IMR-90 (cell line): ENCODE results near the gene ASB13. TPM values are rescaled to one million over a fixed set of nuclear protein-coding genes. Genes with fewer than 3 reads are reported as not detected.

Experiments
- ATAC-seq: fragments of 200-7000 bp; cut with Tn5 transposase; 2 replicates; pipeline ENCODE4 v1.9.1; 2020; ENCODE audit warnings: low read depth, mild to moderate bottlenecking, moderate library complexity
- BruUV-seq: library from RNA; stranded (reverse); fragments of 400-500 nt; replicated peaks from 2 replicates; lab custom pipeline; 2021; lab: Mats Ljungman, UMichigan
- CTCF ChIA-PET: fragments of 300-600 bp; formaldehyde crosslinking; extraction: SDS; loops from one replicate; lab custom pipeline; 2021; ENCODE audit warnings: antibody characterized with exemption; lab: Yijun Ruan, JAX
- POLR2A ChIA-PET: fragments of 300-600 bp; sonication (Branson Sonifier 250); formaldehyde crosslinking; loops from one replicate; lab custom pipeline; 2022; ENCODE audit warnings: antibody characterized with exemption; ENCODE audit not compliant: unreplicated experiment; lab: Charles Lee
- DNase-seq: peaks from one replicate; pipeline ENCODE4 v3.0.0; 2013
- H2AFZ ChIP-seq: replicated peaks from 2 replicates; pipeline ENCODE3; 2013; ENCODE audit warnings: low read length, mild to moderate bottlenecking; ENCODE audit not compliant: poor library complexity
- H2AK5ac ChIP-seq: 2 replicates; pipeline ENCODE4 v1.6.1; 2013; ENCODE audit warnings: low read depth, low read length, inconsistent platforms
- H2AK9ac ChIP-seq: replicated peaks from 2 replicates; pipeline ENCODE3; 2013; ENCODE audit warnings: mild to moderate bottlenecking, low read depth, low read length, moderate library complexity; ENCODE audit not compliant: poor library complexity
- H2BK120ac ChIP-seq: 2 replicates; pipeline ENCODE4 v1.6.1; 2013; ENCODE audit warnings: low read depth, low read length, inconsistent platforms
- H2BK15ac ChIP-seq: 3 replicates; pipeline ENCODE4 v1.6.1; 2013; ENCODE audit warnings: low read depth, low read length, inconsistent platforms
- H2BK20ac ChIP-seq: 2 replicates; pipeline ENCODE4 v1.6.1; 2013; ENCODE audit warnings: low read depth, mild to moderate bottlenecking, inconsistent platforms, low read length, moderate library complexity
- H2BK5ac ChIP-seq: 2 replicates; pipeline ENCODE4 v1.6.1; 2013; ENCODE audit warnings: mild to moderate bottlenecking, low read depth, low read length, inconsistent platforms; ENCODE audit not compliant: poor library complexity, severe bottlenecking
- H3K14ac ChIP-seq: replicated peaks from 2 replicates; pipeline ENCODE4 v1.6.1; 2013; ENCODE audit warnings: low read depth, low read length, inconsistent platforms
- H3K18ac ChIP-seq: 2 replicates; pipeline ENCODE4 v1.6.1; 2013; ENCODE audit warnings: low read depth, low read length, control low read depth
- H3K23ac ChIP-seq: 2 replicates; pipeline ENCODE4 v1.6.1; 2013; ENCODE audit warnings: low read depth, low read length, inconsistent platforms
- H3K27ac ChIP-seq: 2 replicates; pipeline ENCODE4 v1.5.1; 2013; ENCODE audit warnings: mild to moderate bottlenecking, control low read depth, low read length; ENCODE audit not compliant: insufficient read depth
- H3K27me3 ChIP-seq: 2 replicates; pipeline ENCODE4 v1.6.1; 2013; ENCODE audit warnings: low read length; ENCODE audit not compliant: control insufficient read depth, insufficient read depth
- H3K36me3 ChIP-seq: 2 replicates; pipeline ENCODE4 v1.6.1; 2013; ENCODE audit warnings: low read length, mixed read lengths; ENCODE audit not compliant: control insufficient read depth, insufficient read depth
- H3K4ac ChIP-seq: 2 replicates; pipeline ENCODE4 v1.6.1; 2013; ENCODE audit warnings: low read depth, low read length, inconsistent platforms
- H3K4me1 ChIP-seq: 2 replicates; pipeline ENCODE4 v1.6.1; 2013; ENCODE audit warnings: low read length, mixed read lengths; ENCODE audit not compliant: control insufficient read depth, insufficient read depth
- H3K4me2 ChIP-seq: 2 replicates; pipeline ENCODE4 v1.6.1; 2013; ENCODE audit warnings: low read depth, mild to moderate bottlenecking, control low read depth, low read length, moderate library complexity
- H3K4me3 ChIP-seq: 2 replicates; pipeline ENCODE4 v1.5.1; 2013; ENCODE audit warnings: low read depth, mild to moderate bottlenecking, control low read depth, low read length, moderate library complexity; ENCODE audit not compliant: insufficient read depth
- H3K56ac ChIP-seq: 2 replicates; pipeline ENCODE4 v1.6.1; 2013; ENCODE audit warnings: low read length, inconsistent platforms; ENCODE audit not compliant: insufficient read depth; ENCODE audit errors: extremely low read depth
- H3K79me1 ChIP-seq, 2 experiments: 2 replicates each; pipeline ENCODE4 v1.6.1; 2013; ENCODE audit warnings: low read length in 2 of 2, inconsistent platforms in 1 of 2, low read depth in 1 of 2
- H3K9ac ChIP-seq: 2 replicates; pipeline ENCODE4 v1.6.1; 2013; ENCODE audit warnings: low read depth, low read length, control low read depth
- H3K9me1 ChIP-seq: 2 replicates; pipeline ENCODE4 v1.6.1; 2013; ENCODE audit warnings: low read length, inconsistent platforms; ENCODE audit not compliant: insufficient read depth
- H3K9me3 ChIP-seq: 2 replicates; pipeline ENCODE4 v1.6.1; 2013; ENCODE audit warnings: low read length; ENCODE audit not compliant: control insufficient read depth, insufficient read depth
- H4K20me1 ChIP-seq: 2 replicates; pipeline ENCODE4 v1.6.1; 2013; ENCODE audit warnings: low read length, inconsistent platforms; ENCODE audit not compliant: insufficient read depth
- H4K5ac ChIP-seq: 2 replicates; pipeline ENCODE4 v1.6.1; 2013; ENCODE audit warnings: mild to moderate bottlenecking, low read depth, low read length, control low read depth
- H4K8ac ChIP-seq, 2 experiments: 2 replicates each; pipeline ENCODE4 v1.6.1; 2013; ENCODE audit warnings: low read depth in 2 of 2, low read length in 2 of 2, control low read depth in 1 of 2, inconsistent platforms in 1 of 2
- H4K91ac ChIP-seq: 2 replicates; pipeline ENCODE4 v1.6.1; 2013; ENCODE audit warnings: low read depth, low read length, inconsistent platforms; ENCODE audit not compliant: insufficient read depth
- CHD1 ChIP-seq: IDR thresholded peaks from 2 replicates; pipeline ENCODE4 v1.6.1; 2012; ENCODE audit warnings: low read depth, low read length, improper control_type of control experiment
- CTCF ChIP-seq: conservative IDR thresholded peaks from 2 replicates; pipeline ENCODE4 v1.5.1; 2012; ENCODE audit warnings: mild to moderate bottlenecking, low read depth, low read length, improper control_type of control experiment
- ELK1 ChIP-seq: fragments of 150-350 bp; IDR thresholded peaks from 2 replicates; pipeline ENCODE4 v1.6.1; 2016; ENCODE audit warnings: low read depth, mild to moderate bottlenecking, low read length, moderate library complexity, borderline replicate concordance
- FOS ChIP-seq: fragments of 150-350 bp; IDR thresholded peaks from 2 replicates; pipeline ENCODE4 v1.6.1; 2016; ENCODE audit warnings: low read depth, low read length
- MAFK ChIP-seq: IDR thresholded peaks from 2 replicates; pipeline ENCODE4 v1.6.1; 2012; ENCODE audit warnings: low read depth, low read length, improper control_type of control experiment
- MAZ ChIP-seq: IDR thresholded peaks from 2 replicates; pipeline ENCODE4 v1.6.1; 2012; ENCODE audit warnings: low read depth, mild to moderate bottlenecking, low read length, improper control_type of control experiment, moderate library complexity, borderline replicate concordance
- MXI1 ChIP-seq: IDR thresholded peaks from 2 replicates; pipeline ENCODE4 v1.6.1; 2012; ENCODE audit warnings: low read depth, mild to moderate bottlenecking, low read length, moderate library complexity, borderline replicate concordance
- NFE2L2 ChIP-seq: fragments of 150-350 bp; IDR thresholded peaks from 2 replicates; pipeline ENCODE4 v1.6.1; 2016; ENCODE audit warnings: low read depth, mild to moderate bottlenecking, low read length
- RAD21 ChIP-seq: IDR thresholded peaks from 2 replicates; pipeline ENCODE4 v1.6.1; 2012; ENCODE audit warnings: low read length, improper control_type of control experiment
- RCOR1 ChIP-seq: IDR thresholded peaks from 2 replicates; pipeline ENCODE4 v1.6.1; 2012; ENCODE audit warnings: mild to moderate bottlenecking, low read length, improper control_type of control experiment; ENCODE audit not compliant: insufficient replicate concordance
- RFX5 ChIP-seq: IDR thresholded peaks from 2 replicates; pipeline ENCODE4 v1.8.0; 2012; ENCODE audit warnings: low read depth, mild to moderate bottlenecking, low read length, moderate library complexity
- SMC3 ChIP-seq: fragments of 150-350 bp; IDR thresholded peaks from 2 replicates; pipeline ENCODE4 v1.6.1; 2016; ENCODE audit warnings: low read depth, mild to moderate bottlenecking, antibody characterized with exemption, low read length, moderate library complexity
- USF2 ChIP-seq: fragments of 150-350 bp; IDR thresholded peaks from 2 replicates; pipeline ENCODE4 v1.6.1; 2017; ENCODE audit warnings: mild to moderate bottlenecking, antibody characterized with exemption, low read length, low read depth
- WGBS, 2 experiments: methylation state at CpG; one replicate each; pipeline versions ENCODE4 v1.1.5 to v1.1.7; 2013; ENCODE audit warnings: missing lambda C conversion rate in 2 of 2; ENCODE audit not compliant: insufficient read length in 1 of 2; ENCODE audit errors: extremely low coverage in 2 of 2; 5-methylcytosine and 5-hydroxymethylcytosine counted together
- dilution Hi-C: fragments of 300-500 bp; cut with HindIII; formaldehyde crosslinking; loops from one replicate; pipeline ENCODE4 v1.14.3; 2018; ENCODE audit warnings: low sequenced_read_pairs; ENCODE audit not compliant: unreplicated experiment
- in situ Hi-C: fragments of 300-500 bp; cut with MboI; formaldehyde crosslinking; loops from 3 replicates; pipeline ENCODE4 v1.14.3; 2019; ENCODE audit warnings: low sequenced_read_pairs, inconsistent platforms, mixed read lengths
- intact Hi-C: fragments of 100-400 bp; cut with micrococcal nuclease; formaldehyde crosslinking; loops from 2 replicates; pipeline ENCODE4 v1.10.0; 2022
- polyA plus RNA-seq, 3 experiments: library from polyadenylated mRNA; depleted of rRNA; stranded (reverse); fragments of >200 nt; gene quantifications; 2 replicates each; pipeline ENCODE4 v1.2.3, GENCODE V29; 2012; ENCODE audit warnings: low replicate concordance in 1 of 3
- total RNA-seq: library from RNA; depleted of rRNA; stranded (reverse); fragments of >200 nt; gene quantifications from 2 replicates; pipeline ENCODE4 v1.2.3, GENCODE V29; 2012

Gene ASB13
- total and polyA plus RNA-seq, 2 of the 4 experiments (the other 2 are of a cell fraction), result 4.6 to 6.3 TPM

- H2AK9ac ChIP-seq, result no peak overlapping the region
- ATAC-seq, result no peak
- H3K9me3 ChIP-seq, result no peaks in the 10 kb centered on the region
- no peaks in the 10 kb centered on the region for H3K27me3 ChIP-seq
- TF ChIP-seq SMC3 (no peak), RFX5 (no peak), USF2 (no peak), RCOR1 (no peak), CTCF (no peak), MAZ (no peak), FOS (no peak), MXI1 (no peak), RAD21 (no peak), NFE2L2 (no peak), MAFK (no peak), CHD1 (no peak), ELK1 (no peak)
- H4K20me1 ChIP-seq, result no peaks in the 10 kb centered on the region
- H3K27ac ChIP-seq, result no peak overlapping the region
- in situ Hi-C loops (loop anchor here (25.0 kb wide), 1 partner anchor 780 kb away; the partner anchor contains the start of gene AKR1E2), intact Hi-C loops (no loop called here), dilution Hi-C loops (no loop called here)
- H3K36me3 ChIP-seq, result no peaks in the 10 kb centered on the region
- no peaks in the 10 kb centered on the region for H3K79me1 ChIP-seq
- no peak overlapping the region for H3K56ac ChIP-seq
- no TSS peak for BruUV-seq
- no peak overlapping the region for H4K91ac ChIP-seq
- no peak overlapping the region for H2AFZ ChIP-seq
- no peak overlapping the region for H3K4me3 ChIP-seq
- H2AK5ac ChIP-seq, result no peak overlapping the region
- H3K23ac ChIP-seq, result no peak overlapping the region
- H3K9me1 ChIP-seq, result peaks cover 7% of the 10 kb centered on the region; the same call in 1 of the 2 replicates
- 97% methylated on average over 7 of the region's 11 CpGs; no CpG with 5 or more reads in 1 of the 2 experiments for WGBS, 2 experiments
- H3K4me1 ChIP-seq, result peaks cover 8% of the 10 kb centered on the region
- ChIA-PET CTCF (no interaction called here), POLR2A (no interaction called here)
- no peak for DNase-seq
- no peak overlapping the region for H3K9ac ChIP-seq
- no peak overlapping the region for H3K18ac ChIP-seq
- H3K4me2 ChIP-seq, result no peak overlapping the region
- no peak overlapping the region for H3K4ac ChIP-seq
- no peak overlapping the region for H3K14ac ChIP-seq
- no peak overlapping the region for H2BK15ac ChIP-seq
- no peak overlapping the region for H2BK5ac ChIP-seq
- H2BK120ac ChIP-seq, result no peak overlapping the region
- H4K8ac ChIP-seq, result no peak overlapping the region
- no peak overlapping the region for H2BK20ac ChIP-seq
- no peak overlapping the region for H4K5ac ChIP-seq
Measured at GRCh38 chr10:5617521-5617920, 48.9 kb downstream of the ASB13 start.
